Esophagus squamous epithelium (tissue), 4 donors: Measurements from ENCODE around the gene REPS2.

Experiments used
- POLR2A ChIP-seq, 4 donors: fragments of 450-650 bp; IDR thresholded peaks; one replicate each; pipeline ENCODE4 v1.6.1; 2017; ENCODE audit warnings: antibody characterized with exemption in 4 of 4, mild to moderate bottlenecking in 4 of 4, moderate library complexity in 3 of 4
- TF ChIP-seq, protein P1 (sequence below), 6 experiments: fragments of 450-650 bp in 4 of 6; fragments of 200-600 bp in 2 of 6; sonication (generic) in 2 of 6; IDR thresholded peaks; one replicate each; pipeline ENCODE4 v1.5.1; 2016 to 2019; ENCODE audit warnings: antibody characterized with exemption in 6 of 6, mild to moderate bottlenecking in 4 of 6, moderate library complexity in 4 of 6

DNA sequence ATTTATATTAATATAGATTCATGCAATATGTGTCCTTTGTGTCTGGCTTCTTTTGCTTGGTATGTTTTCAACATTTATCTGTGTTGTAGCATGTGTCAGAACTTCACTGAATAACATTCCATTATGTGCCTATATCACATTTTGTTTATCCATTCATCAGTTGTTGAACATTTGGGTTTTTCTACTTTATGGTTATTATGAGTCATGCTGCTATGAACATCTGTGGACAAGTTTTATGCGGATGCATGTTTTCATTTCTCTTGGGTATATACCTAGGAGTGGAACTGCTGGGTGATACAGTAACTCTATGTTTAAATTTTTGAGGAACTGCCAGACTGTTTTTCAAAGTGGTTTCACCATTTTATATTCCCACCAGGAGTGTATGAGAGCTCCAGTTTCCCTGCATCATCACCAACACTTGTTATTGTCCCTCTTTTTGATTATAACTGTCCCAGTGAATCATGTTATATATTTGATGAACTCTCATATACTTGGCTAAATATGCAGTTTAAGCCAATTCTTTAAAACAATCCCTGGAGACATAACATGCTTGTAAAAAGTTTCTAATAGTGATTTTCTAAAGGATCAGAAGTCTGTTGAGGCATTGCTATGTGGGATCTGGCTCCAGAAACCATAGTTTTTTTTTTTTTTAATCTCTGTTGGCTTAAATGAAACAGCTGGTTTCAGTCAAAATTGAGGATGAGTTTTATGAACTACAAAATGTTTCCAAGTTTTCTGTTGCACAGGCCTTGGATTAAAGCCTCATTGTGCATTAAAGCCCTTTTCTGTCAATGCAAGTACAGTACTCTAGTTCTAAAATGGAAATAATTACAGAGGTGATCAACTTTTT, 21.6 kb upstream of the REPS2 start:
- TF ChIP-seq, protein P1, sequence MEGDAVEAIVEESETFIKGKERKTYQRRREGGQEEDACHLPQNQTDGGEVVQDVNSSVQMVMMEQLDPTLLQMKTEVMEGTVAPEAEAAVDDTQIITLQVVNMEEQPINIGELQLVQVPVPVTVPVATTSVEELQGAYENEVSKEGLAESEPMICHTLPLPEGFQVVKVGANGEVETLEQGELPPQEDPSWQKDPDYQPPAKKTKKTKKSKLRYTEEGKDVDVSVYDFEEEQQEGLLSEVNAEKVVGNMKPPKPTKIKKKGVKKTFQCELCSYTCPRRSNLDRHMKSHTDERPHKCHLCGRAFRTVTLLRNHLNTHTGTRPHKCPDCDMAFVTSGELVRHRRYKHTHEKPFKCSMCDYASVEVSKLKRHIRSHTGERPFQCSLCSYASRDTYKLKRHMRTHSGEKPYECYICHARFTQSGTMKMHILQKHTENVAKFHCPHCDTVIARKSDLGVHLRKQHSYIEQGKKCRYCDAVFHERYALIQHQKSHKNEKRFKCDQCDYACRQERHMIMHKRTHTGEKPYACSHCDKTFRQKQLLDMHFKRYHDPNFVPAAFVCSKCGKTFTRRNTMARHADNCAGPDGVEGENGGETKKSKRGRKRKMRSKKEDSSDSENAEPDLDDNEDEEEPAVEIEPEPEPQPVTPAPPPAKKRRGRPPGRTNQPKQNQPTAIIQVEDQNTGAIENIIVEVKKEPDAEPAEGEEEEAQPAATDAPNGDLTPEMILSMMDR (IDR thresholded peaks at IDR 0.05), result no peak
- no peak for TF ChIP-seq POLR2A (IDR thresholded peaks at IDR 0.05)
